Measurements from ENCODE around the gene S1PR2. TPM values are rescaled to one million over a fixed set of nuclear protein-coding genes. Genes with fewer than 3 reads are reported as not detected.
A peak's percentile ranks its signal among the peaks of the same experiment; 100 is the strongest.

Gene S1PR2
- polyA plus RNA-seq, 1 experiment: 19.7 TPM

GRCh38 chr19:10274589-10274988, 43.5 kb upstream of the S1PR2 start:
- Histone ChIP-seq H3K9me3 (ENCODE audit: control insufficient read depth, insufficient read depth, low read length) (no peaks in the 10 kb centered on the region; the same call in 1 of the 2 replicates), H3K4me3 (ENCODE audit: low read depth, low read length) (no peak overlapping the region), H3K27ac (ENCODE audit: low read depth, low read length) (peak overlapping the region; percentile 11), H3K27me3 (ENCODE audit: control insufficient read depth, insufficient read depth, low read length) (no peaks in the 10 kb centered on the region)
- ChIA-PET POLR2A (interaction anchor here (1.2 kb wide), 1 partner anchor 114 kb away, joined by 3 read pairs; no protein-coding TSS in a partner anchor), CTCF (no interaction called here)
- no peak for TF ChIP-seq CTCF (IDR thresholded peaks at IDR 0.05; ENCODE audit: low read depth, low read length)
- no peak for DNase-seq (ENCODE audit: low read depth, low spot score)

- H3K9me3 ChIP-seq (ENCODE audit: control insufficient read depth, insufficient read depth, low read length): no peaks in the 10 kb centered on the region; the same call in 1 of the 2 replicates
- POLR2A ChIA-PET: interaction anchor here (0.8 to 3.3 kb wide), 8 partner anchors 13 to 119 kb away, joined by 3 to 17 read pairs (median 5); partner anchors contain the start of genes ICAM4, ICAM5 and RAVER1
- CTCF ChIA-PET: interaction anchor here (1.5 to 5.9 kb wide), 5 partner anchors 12 to 120 kb away, joined by 5 to 85 read pairs (median 30); partner anchors contain the start of gene RAVER1
- H3K27ac ChIP-seq (ENCODE audit: low read depth, low read length): no peak overlapping the region
- TF ChIP-seq CTCF (IDR thresholded peaks at IDR 0.05; ENCODE audit: low read depth, low read length): no peak
- peak overlapping the region; percentile 63 for H3K4me3 ChIP-seq (ENCODE audit: low read depth, low read length)
- DNase-seq (ENCODE audit: low read depth, low spot score): no peak
- no peaks in the 10 kb centered on the region for H3K27me3 ChIP-seq (ENCODE audit: control insufficient read depth, insufficient read depth, low read length)
These were observed 40.5 kb upstream of the S1PR2 start for GRCh38 chr19:10271543-10272086.

GRCh38 chr19:10270616-10271394, 39.7 kb upstream of the S1PR2 start, which contains the start of gene ICAM1:
ICAM1 (plus strand) TSS chr19:10271120; CDS start chr19:10271160, 40 bp downstream.
- no peaks in the 10 kb centered on the region; the same call in 1 of the 2 replicates for H3K9me3 ChIP-seq (ENCODE audit: control insufficient read depth, insufficient read depth, low read length)
- peak within 1 kb of the TSS; percentile 39 for H3K27ac ChIP-seq (ENCODE audit: low read depth, low read length)
- H3K4me3 ChIP-seq (ENCODE audit: low read depth, low read length): peak within 1 kb of the TSS; percentile 63
- no peak for TF ChIP-seq CTCF (IDR thresholded peaks at IDR 0.05; ENCODE audit: low read depth, low read length)
- DNase-seq (ENCODE audit: low read depth, low spot score): no peak
- ChIA-PET POLR2A (interaction anchor here (0.7 to 3.3 kb wide), 9 partner anchors 9 to 120 kb away, joined by 3 to 17 read pairs (median 5); partner anchors contain the start of genes ICAM4, ICAM5 and TYK2), CTCF (interaction anchor here (1.5 to 5.9 kb wide), 5 partner anchors 11 to 121 kb away, joined by 5 to 85 read pairs (median 30); partner anchors contain the start of gene RAVER1)
- no peaks in the 10 kb centered on the region for H3K27me3 ChIP-seq (ENCODE audit: control insufficient read depth, insufficient read depth, low read length)

GRCh38 chr19:10270180-10270615, 39.1 kb upstream of the S1PR2 start:
- CTCF ChIA-PET: interaction anchor here (1.0 to 5.9 kb wide), 6 partner anchors 10 to 131 kb away, joined by 4 to 85 read pairs (median 18); no protein-coding TSS in a partner anchor
- no peak for TF ChIP-seq CTCF (IDR thresholded peaks at IDR 0.05; ENCODE audit: low read depth, low read length)
- no peaks in the 10 kb centered on the region; the same call in 1 of the 2 replicates for H3K9me3 ChIP-seq (ENCODE audit: control insufficient read depth, insufficient read depth, low read length)
- H3K27me3 ChIP-seq (ENCODE audit: control insufficient read depth, insufficient read depth, low read length): no peaks in the 10 kb centered on the region
- DNase-seq (ENCODE audit: low read depth, low spot score): no peak
- peak overlapping the region; percentile 63 for H3K4me3 ChIP-seq (ENCODE audit: low read depth, low read length)
- H3K27ac ChIP-seq (ENCODE audit: low read depth, low read length): peak overlapping the region; percentile 39
- POLR2A ChIA-PET: interaction anchor here (1.0 to 3.3 kb wide), 5 partner anchors 16 to 35 kb away, joined by 4 to 17 read pairs (median 11); partner anchors contain the start of genes ICAM4 and ICAM5
